HepG2 (cell line): Measurements from ENCODE around the gene KLKB1. TPM values are rescaled to one million over a fixed set of nuclear protein-coding genes. Genes with fewer than 3 reads are reported as not detected.

Source experiments
- ATAC-seq: fragments of 200-7000 bp; cut with Tn5 transposase; 3 replicates; pipeline ENCODE4 v1.9.1; 2020; ENCODE audit warnings: mild to moderate bottlenecking, moderate library complexity
- BruUV-seq: library from RNA; stranded (reverse); fragments of 400-500 nt; replicated peaks from 2 replicates; lab custom pipeline; 2021; lab: Mats Ljungman, UMichigan
- CTCF ChIA-PET: fragments of 300-600 bp; formaldehyde crosslinking; extraction: SDS; loops from one replicate; lab custom pipeline; 2021; ENCODE audit warnings: low total read pairs, inconsistent platforms, low intra/inter-chr PET ratio; lab: Yijun Ruan, JAX
- POLR2A ChIA-PET: fragments of 350-600 bp; sonication (Branson Sonifier 250); formaldehyde crosslinking; loops from one replicate; lab custom pipeline; 2020; ENCODE audit warnings: antibody characterized with exemption, inconsistent platforms; lab: Yijun Ruan, JAX
- DNase-seq: peaks from one replicate; pipeline ENCODE4 v3.0.0-alpha.2; 2015; ENCODE audit warnings: low spot score
- FAIRE-seq: peaks from 3 replicates; lab custom pipeline; 2011; peaks lifted over from hg19 to GRCh38; lab: Jason Lieb, UNC
- H2AFZ ChIP-seq: one replicate; pipeline ENCODE4 v1.6.1; 2011; ENCODE audit warnings: low read length, inconsistent platforms
- H3K27ac ChIP-seq: fragments of 300-600 bp; 3 replicates; pipeline ENCODE4 v1.8.0; 2011; ENCODE audit warnings: mixed run types, mild to moderate bottlenecking, mixed read lengths, low read length, inconsistent platforms; ENCODE audit not compliant: insufficient read depth; ENCODE audit errors: extremely low read length
- H3K27me3 ChIP-seq, 2 experiments: fragments of 200-600 bp in 1 of 2; 2 replicates in 1 of 2; 3 replicates in 1 of 2; pipeline versions ENCODE4 v1.6.0 to v1.8.0; 2011; ENCODE audit warnings: low read length in 2 of 2, mild to moderate bottlenecking in 2 of 2, moderate library complexity in 2 of 2, inconsistent platforms in 1 of 2; ENCODE audit not compliant: insufficient read depth in 2 of 2, control insufficient read depth in 1 of 2
- H3K36me3 ChIP-seq, 2 experiments: fragments of 200-600 bp in 1 of 2; replicated peaks in 1 of 2; 2 replicates in 1 of 2; 3 replicates in 1 of 2; pipeline versions ENCODE4 v1.5.1 to v1.8.0; 2011; ENCODE audit warnings: low read length in 2 of 2, inconsistent platforms in 1 of 2; ENCODE audit not compliant: insufficient read depth in 2 of 2, control insufficient read depth in 1 of 2
- H3K4me1 ChIP-seq: 2 replicates; pipeline ENCODE4 v1.5.1; 2012; ENCODE audit warnings: low read length, inconsistent platforms; ENCODE audit not compliant: insufficient read depth
- H3K4me2 ChIP-seq: 2 replicates; pipeline ENCODE4 v1.6.0; 2011; ENCODE audit warnings: low read depth, low read length, inconsistent platforms
- H3K4me3 ChIP-seq, 3 experiments: fragments of 200-600 bp in 1 of 3; sonication (generic), shearing (Covaris generic) in 1 of 3; replicated peaks in 1 of 3; 2 replicates each; pipeline ENCODE4 v1.5.1; 2011 to 2016; ENCODE audit warnings: low read length in 3 of 3, inconsistent platforms in 2 of 3, low read depth in 2 of 3, mild to moderate bottlenecking in 2 of 3, control low read depth in 1 of 3, mixed read lengths in 1 of 3; ENCODE audit not compliant: insufficient read depth in 1 of 3
- H3K79me2 ChIP-seq: one replicate; pipeline ENCODE4 v1.6.1; 2011; ENCODE audit warnings: low read length, inconsistent platforms; ENCODE audit not compliant: insufficient read depth
- H3K9ac ChIP-seq: 2 replicates; pipeline ENCODE4 v1.6.0; 2011; ENCODE audit warnings: mild to moderate bottlenecking, low read depth, low read length, inconsistent platforms; ENCODE audit not compliant: insufficient read depth
- H3K9me3 ChIP-seq: 2 replicates; pipeline ENCODE4 v1.5.1; 2012; ENCODE audit warnings: mild to moderate bottlenecking, low read length
- H4K20me1 ChIP-seq: 2 replicates; pipeline ENCODE4 v1.6.0; 2011; ENCODE audit warnings: inconsistent platforms, mild to moderate bottlenecking, low read length, moderate library complexity; ENCODE audit not compliant: insufficient read depth
- ATF5 ChIP-seq: sonication (generic); formaldehyde crosslinking; IDR thresholded peaks from 2 replicates; pipeline ENCODE4 v1.4.0; 2020; ENCODE audit warnings: mild to moderate bottlenecking, low read depth, missing genetic modification reagents
- FUBP1 ChIP-seq: sonication (generic); formaldehyde crosslinking; IDR thresholded peaks from 2 replicates; pipeline ENCODE4 v1.5.1; 2020; ENCODE audit warnings: missing genetic modification reagents, mild to moderate bottlenecking, borderline replicate concordance
- HNRNPL ChIP-seq: fragments of 200-400 bp; formaldehyde crosslinking; IDR thresholded peaks from 2 replicates; pipeline ENCODE4 v1.6.1; 2017; ENCODE audit warnings: mild to moderate bottlenecking, low read depth, low read length
- LBX2 ChIP-seq: sonication (generic); formaldehyde crosslinking; IDR thresholded peaks from 2 replicates; pipeline ENCODE4 v1.5.0; 2020; ENCODE audit warnings: missing genetic modification reagents, mild to moderate bottlenecking, borderline replicate concordance
- TP53 ChIP-seq: sonication (generic); formaldehyde crosslinking; conservative IDR thresholded peaks from 2 replicates; pipeline ENCODE4 v1.4.0; 2020; ENCODE audit warnings: missing genetic modification reagents
- ZNF414 ChIP-seq: sonication (generic); formaldehyde crosslinking; IDR thresholded peaks from 2 replicates; pipeline ENCODE4 v1.5.0; 2020; ENCODE audit warnings: missing genetic modification reagents
- ZNF704 ChIP-seq: sonication (generic); formaldehyde crosslinking; IDR thresholded peaks from 2 replicates; pipeline ENCODE4 v1.8.1; 2023; ENCODE audit warnings: mild to moderate bottlenecking, inconsistent platforms, moderate library complexity, missing genetic modification reagents, borderline replicate concordance
- WGBS: methylation state at CpG from one replicate; pipeline ENCODE4 v1.1.6; 2017; ENCODE audit warnings: low lambda C conversion rate; 5-methylcytosine and 5-hydroxymethylcytosine counted together
- in situ Hi-C: cut with HindIII; loops from 2 replicates; pipeline ENCODE4 v1.10.0; 2017; ENCODE audit warnings: low pct_unique_long_range_greater_than_20kb; ENCODE audit not compliant: extremely low pct_ligation_motif_present
- intact Hi-C: fragments of 100-400 bp; cut with micrococcal nuclease; formaldehyde crosslinking; loops from one replicate; pipeline ENCODE4 v1.10.0; 2022; ENCODE audit not compliant: unreplicated experiment
- polyA plus RNA-seq, 8 experiments: library from polyadenylated mRNA; depleted of rRNA in 3 of 8; stranded (reverse) in 7 of 8; unstranded in 1 of 8; fragments of >200 nt; fragmentation: Illumina TruSeq in 4 of 8; extraction: Trizol in 4 of 8; gene quantifications; 2 replicates each; pipeline versions ENCODE4 v1.2.1 to v1.2.3, GENCODE V29; 2011 to 2016; ENCODE audit warnings: low read depth in 4 of 8, missing spikeins in 1 of 8, mixed read lengths in 1 of 8; ENCODE audit not compliant: insufficient read depth in 1 of 8
- total RNA-seq, 5 experiments: library from RNA; depleted of rRNA; stranded (reverse); fragments of >200 nt; fragmentation: Illumina TruSeq; extraction: Trizol; gene quantifications; 2 replicates each; pipeline ENCODE4 v1.2.3, GENCODE V29; 2016; ENCODE audit warnings: low read depth in 1 of 5

Gene KLKB1
- total and polyA plus RNA-seq, 2 of the 13 experiments (the other 11 are each of a cell fraction or from before 2014, with no cell fraction given) = 0.26 to 0.49 TPM

GRCh38 chr4:186204686-186205085 lies 22.6 kb upstream of the KLKB1 start:
- TSS peak; percentile 45 for BruUV-seq
- in situ Hi-C loops = no loop called here
- ATAC-seq (no peak), DNase-seq (no peak), FAIRE-seq (no peak)
- CTCF ChIA-PET = no interaction called here
- Histone ChIP-seq H2AFZ (no peak overlapping the region), H3K9me3 (peaks cover 9% of the 10 kb centered on the region; the same call in 1 of the 2 replicates), H3K4me2 (no peak overlapping the region), H3K79me2 (no peaks in the 10 kb centered on the region), H3K27me3 (no peaks in the 10 kb centered on the region), H3K36me3 (no peaks in the 10 kb centered on the region), H4K20me1 (no peaks in the 10 kb centered on the region), H3K27ac (no peak overlapping the region), H3K4me3 (no peak overlapping the region), H3K9ac (no peak overlapping the region), H3K4me1 (0 out of 2 replicates have a peak, but pooled peaks cover 5% of the 10 kb centered on the region)
- intact Hi-C loops = loop anchor here (5.0 kb wide), 1 partner anchor 137 kb away; the partner anchor contains the start of gene TLR3
- POLR2A ChIA-PET = no interaction called here
- TF ChIP-seq ATF5 (CRISPR knock-in tag) (no peak), FUBP1 (no peak), ZNF414 (CRISPR knock-in tag) (no peak), LBX2 (CRISPR knock-in tag) (no peak), TP53 (CRISPR knock-in tag) (no peak), ZNF704 (CRISPR knock-in tag) (no peak), HNRNPL (no peak)
- WGBS = 85% methylated on average over 12 of the region's 13 CpGs
